Measurements from ENCODE around the gene TBCEL.
A peak's percentile ranks its signal among the peaks of the same experiment; 100 is the strongest.

TBCEL gene

GRCh38 chr11:121067026-121067425 lies 43.1 kb downstream of the TBCEL start:
- DNase-seq: no peak

- no peak for DNase-seq
Observed at GRCh38 chr11:121067453-121067852, 43.6 kb downstream of the TBCEL start.

- DNase-seq: no peak
Observed at GRCh38 chr11:121067962-121068647, 44.2 kb downstream of the TBCEL start.

- DNase-seq: no peak
Observed at GRCh38 chr11:121068787-121069186, 44.9 kb downstream of the TBCEL start.

- peak; percentile 4 to 24 for DNase-seq
Observed at GRCh38 chr11:121070951-121071845, 47.3 kb downstream of the TBCEL start.

- DNase-seq: no peak
Observed at GRCh38 chr11:121071846-121072450, 48.0 kb downstream of the TBCEL start.

- no peak for DNase-seq
Observed at GRCh38 chr11:121081321-121081720, 57.4 kb downstream of the TBCEL start.

- no peak for DNase-seq
Observed at GRCh38 chr11:121082219-121082618, 58.3 kb downstream of the TBCEL start.

GRCh38 chr11:121082670-121083069 lies 58.8 kb downstream of the TBCEL start:
- DNase-seq: no peak

GRCh38 chr11:121086866-121087265 lies 63.0 kb downstream of the TBCEL start:
- DNase-seq: no peak

- DNase-seq: no peak
Observed at GRCh38 chr11:121089566-121089965, 65.7 kb downstream of the TBCEL start.

GRCh38 chr11:121090145-121090721 lies 66.3 kb downstream of the TBCEL start:
- DNase-seq: no peak

GRCh38 chr11:121091492-121092152 lies 67.7 kb downstream of the TBCEL start:
- peak; percentile 36 to 38 for DNase-seq

- no peak for DNase-seq
Observed at GRCh38 chr11:121095561-121095960, 71.7 kb downstream of the TBCEL start.

GRCh38 chr11:121099364-121099763 lies 75.5 kb downstream of the TBCEL start:
- no peak for DNase-seq

- no peak for DNase-seq
Observed at GRCh38 chr11:121099885-121100284, 76.0 kb downstream of the TBCEL start.

GRCh38 chr11:121100943-121101342 lies 77.0 kb downstream of the TBCEL start, which contains the start of gene TECTA:
TSS of gene TECTA (plus strand) at chr11:121101243. CDS start at chr11:121102666, 1,423 bp downstream.
- DNase-seq: no peak

GRCh38 chr11:121104312-121104762 lies 80.4 kb downstream of the TBCEL start:
- DNase-seq: no peak

GRCh38 chr11:121105063-121105480 lies 81.2 kb downstream of the TBCEL start:
- DNase-seq: no peak

- DNase-seq: no peak
Observed at GRCh38 chr11:121105481-121106195, 81.7 kb downstream of the TBCEL start.

- DNase-seq: no peak
Observed at GRCh38 chr11:121106812-121107211, 82.9 kb downstream of the TBCEL start.

- DNase-seq: no peak
Observed at GRCh38 chr11:121108413-121108812, 84.5 kb downstream of the TBCEL start.

All from Kasumi-1 (cell line).